IMR-90 (cell line): ENCODE data around the gene NR1H2. TPM values are rescaled to one million over a fixed set of nuclear protein-coding genes. Genes with fewer than 3 reads are reported as not detected.

ENCODE experiments used
- ATAC-seq: fragments of 200-7000 bp; cut with Tn5 transposase; 2 replicates; pipeline ENCODE4 v1.9.1; 2020; ENCODE audit warnings: low read depth, mild to moderate bottlenecking, moderate library complexity
- BruUV-seq: library from RNA; stranded (reverse); fragments of 400-500 nt; replicated peaks from 2 replicates; lab custom pipeline; 2021; lab: Mats Ljungman, UMichigan
- CTCF ChIA-PET: fragments of 300-600 bp; formaldehyde crosslinking; extraction: SDS; loops from one replicate; lab custom pipeline; 2021; ENCODE audit warnings: antibody characterized with exemption; lab: Yijun Ruan, JAX
- POLR2A ChIA-PET: fragments of 300-600 bp; sonication (Branson Sonifier 250); formaldehyde crosslinking; loops from one replicate; lab custom pipeline; 2022; ENCODE audit warnings: antibody characterized with exemption; ENCODE audit not compliant: unreplicated experiment; lab: Charles Lee
- DNase-seq: peaks from one replicate; pipeline ENCODE4 v3.0.0; 2013
- H2AFZ ChIP-seq: replicated peaks from 2 replicates; pipeline ENCODE3; 2013; ENCODE audit warnings: low read length, mild to moderate bottlenecking; ENCODE audit not compliant: poor library complexity
- H2AK5ac ChIP-seq: 2 replicates; pipeline ENCODE4 v1.6.1; 2013; ENCODE audit warnings: low read depth, low read length, inconsistent platforms
- H2AK9ac ChIP-seq: replicated peaks from 2 replicates; pipeline ENCODE3; 2013; ENCODE audit warnings: mild to moderate bottlenecking, low read depth, low read length, moderate library complexity; ENCODE audit not compliant: poor library complexity
- H2BK120ac ChIP-seq: 2 replicates; pipeline ENCODE4 v1.6.1; 2013; ENCODE audit warnings: low read depth, low read length, inconsistent platforms
- H2BK15ac ChIP-seq: 3 replicates; pipeline ENCODE4 v1.6.1; 2013; ENCODE audit warnings: low read depth, low read length, inconsistent platforms
- H2BK20ac ChIP-seq: 2 replicates; pipeline ENCODE4 v1.6.1; 2013; ENCODE audit warnings: low read depth, mild to moderate bottlenecking, inconsistent platforms, low read length, moderate library complexity
- H2BK5ac ChIP-seq: 2 replicates; pipeline ENCODE4 v1.6.1; 2013; ENCODE audit warnings: mild to moderate bottlenecking, low read depth, low read length, inconsistent platforms; ENCODE audit not compliant: poor library complexity, severe bottlenecking
- H3K14ac ChIP-seq: replicated peaks from 2 replicates; pipeline ENCODE4 v1.6.1; 2013; ENCODE audit warnings: low read depth, low read length, inconsistent platforms
- H3K18ac ChIP-seq: 2 replicates; pipeline ENCODE4 v1.6.1; 2013; ENCODE audit warnings: low read depth, low read length, control low read depth
- H3K23ac ChIP-seq: 2 replicates; pipeline ENCODE4 v1.6.1; 2013; ENCODE audit warnings: low read depth, low read length, inconsistent platforms
- H3K27ac ChIP-seq: 2 replicates; pipeline ENCODE4 v1.5.1; 2013; ENCODE audit warnings: mild to moderate bottlenecking, control low read depth, low read length; ENCODE audit not compliant: insufficient read depth
- H3K27me3 ChIP-seq: 2 replicates; pipeline ENCODE4 v1.6.1; 2013; ENCODE audit warnings: low read length; ENCODE audit not compliant: control insufficient read depth, insufficient read depth
- H3K36me3 ChIP-seq: 2 replicates; pipeline ENCODE4 v1.6.1; 2013; ENCODE audit warnings: low read length, mixed read lengths; ENCODE audit not compliant: control insufficient read depth, insufficient read depth
- H3K4ac ChIP-seq: 2 replicates; pipeline ENCODE4 v1.6.1; 2013; ENCODE audit warnings: low read depth, low read length, inconsistent platforms
- H3K4me1 ChIP-seq: 2 replicates; pipeline ENCODE4 v1.6.1; 2013; ENCODE audit warnings: low read length, mixed read lengths; ENCODE audit not compliant: control insufficient read depth, insufficient read depth
- H3K4me2 ChIP-seq: 2 replicates; pipeline ENCODE4 v1.6.1; 2013; ENCODE audit warnings: low read depth, mild to moderate bottlenecking, control low read depth, low read length, moderate library complexity
- H3K4me3 ChIP-seq: 2 replicates; pipeline ENCODE4 v1.5.1; 2013; ENCODE audit warnings: low read depth, mild to moderate bottlenecking, control low read depth, low read length, moderate library complexity; ENCODE audit not compliant: insufficient read depth
- H3K56ac ChIP-seq: 2 replicates; pipeline ENCODE4 v1.6.1; 2013; ENCODE audit warnings: low read length, inconsistent platforms; ENCODE audit not compliant: insufficient read depth; ENCODE audit errors: extremely low read depth
- H3K79me1 ChIP-seq, 2 experiments: 2 replicates each; pipeline ENCODE4 v1.6.1; 2013; ENCODE audit warnings: low read length in 2 of 2, inconsistent platforms in 1 of 2, low read depth in 1 of 2
- H3K9ac ChIP-seq: 2 replicates; pipeline ENCODE4 v1.6.1; 2013; ENCODE audit warnings: low read depth, low read length, control low read depth
- H3K9me1 ChIP-seq: 2 replicates; pipeline ENCODE4 v1.6.1; 2013; ENCODE audit warnings: low read length, inconsistent platforms; ENCODE audit not compliant: insufficient read depth
- H3K9me3 ChIP-seq: 2 replicates; pipeline ENCODE4 v1.6.1; 2013; ENCODE audit warnings: low read length; ENCODE audit not compliant: control insufficient read depth, insufficient read depth
- H4K20me1 ChIP-seq: 2 replicates; pipeline ENCODE4 v1.6.1; 2013; ENCODE audit warnings: low read length, inconsistent platforms; ENCODE audit not compliant: insufficient read depth
- H4K5ac ChIP-seq: 2 replicates; pipeline ENCODE4 v1.6.1; 2013; ENCODE audit warnings: mild to moderate bottlenecking, low read depth, low read length, control low read depth
- H4K8ac ChIP-seq, 2 experiments: 2 replicates each; pipeline ENCODE4 v1.6.1; 2013; ENCODE audit warnings: low read depth in 2 of 2, low read length in 2 of 2, control low read depth in 1 of 2, inconsistent platforms in 1 of 2
- H4K91ac ChIP-seq: 2 replicates; pipeline ENCODE4 v1.6.1; 2013; ENCODE audit warnings: low read depth, low read length, inconsistent platforms; ENCODE audit not compliant: insufficient read depth
- BHLHE40 ChIP-seq: fragments of 150-350 bp; IDR thresholded peaks from 2 replicates; pipeline ENCODE4 v1.6.1; 2016; ENCODE audit warnings: mild to moderate bottlenecking, low read depth, low read length
- CEBPB ChIP-seq: IDR thresholded peaks from 2 replicates; pipeline ENCODE4 v1.6.1; 2012; ENCODE audit warnings: low read depth, low read length, improper control_type of control experiment
- CHD1 ChIP-seq: IDR thresholded peaks from 2 replicates; pipeline ENCODE4 v1.6.1; 2012; ENCODE audit warnings: low read depth, low read length, improper control_type of control experiment
- ELK1 ChIP-seq: fragments of 150-350 bp; IDR thresholded peaks from 2 replicates; pipeline ENCODE4 v1.6.1; 2016; ENCODE audit warnings: low read depth, mild to moderate bottlenecking, low read length, moderate library complexity, borderline replicate concordance
- FOS ChIP-seq: fragments of 150-350 bp; IDR thresholded peaks from 2 replicates; pipeline ENCODE4 v1.6.1; 2016; ENCODE audit warnings: low read depth, low read length
- MAFK ChIP-seq: IDR thresholded peaks from 2 replicates; pipeline ENCODE4 v1.6.1; 2012; ENCODE audit warnings: low read depth, low read length, improper control_type of control experiment
- MAZ ChIP-seq: IDR thresholded peaks from 2 replicates; pipeline ENCODE4 v1.6.1; 2012; ENCODE audit warnings: low read depth, mild to moderate bottlenecking, low read length, improper control_type of control experiment, moderate library complexity, borderline replicate concordance
- MXI1 ChIP-seq: IDR thresholded peaks from 2 replicates; pipeline ENCODE4 v1.6.1; 2012; ENCODE audit warnings: low read depth, mild to moderate bottlenecking, low read length, moderate library complexity, borderline replicate concordance
- NFE2L2 ChIP-seq: fragments of 150-350 bp; IDR thresholded peaks from 2 replicates; pipeline ENCODE4 v1.6.1; 2016; ENCODE audit warnings: low read depth, mild to moderate bottlenecking, low read length
- RAD21 ChIP-seq: IDR thresholded peaks from 2 replicates; pipeline ENCODE4 v1.6.1; 2012; ENCODE audit warnings: low read length, improper control_type of control experiment
- RCOR1 ChIP-seq: IDR thresholded peaks from 2 replicates; pipeline ENCODE4 v1.6.1; 2012; ENCODE audit warnings: mild to moderate bottlenecking, low read length, improper control_type of control experiment; ENCODE audit not compliant: insufficient replicate concordance
- RFX5 ChIP-seq: IDR thresholded peaks from 2 replicates; pipeline ENCODE4 v1.8.0; 2012; ENCODE audit warnings: low read depth, mild to moderate bottlenecking, low read length, moderate library complexity
- SMC3 ChIP-seq: fragments of 150-350 bp; IDR thresholded peaks from 2 replicates; pipeline ENCODE4 v1.6.1; 2016; ENCODE audit warnings: low read depth, mild to moderate bottlenecking, antibody characterized with exemption, low read length, moderate library complexity
- USF2 ChIP-seq: fragments of 150-350 bp; IDR thresholded peaks from 2 replicates; pipeline ENCODE4 v1.6.1; 2017; ENCODE audit warnings: mild to moderate bottlenecking, antibody characterized with exemption, low read length, low read depth
- WGBS, 2 experiments: methylation state at CpG; one replicate each; pipeline versions ENCODE4 v1.1.5 to v1.1.7; 2013; ENCODE audit warnings: missing lambda C conversion rate in 2 of 2; ENCODE audit not compliant: insufficient read length in 1 of 2; ENCODE audit errors: extremely low coverage in 2 of 2; 5-methylcytosine and 5-hydroxymethylcytosine counted together
- dilution Hi-C: fragments of 300-500 bp; cut with HindIII; formaldehyde crosslinking; loops from one replicate; pipeline ENCODE4 v1.14.3; 2018; ENCODE audit warnings: low sequenced_read_pairs; ENCODE audit not compliant: unreplicated experiment
- in situ Hi-C: fragments of 300-500 bp; cut with MboI; formaldehyde crosslinking; loops from 3 replicates; pipeline ENCODE4 v1.14.3; 2019; ENCODE audit warnings: low sequenced_read_pairs, inconsistent platforms, mixed read lengths
- intact Hi-C: fragments of 100-400 bp; cut with micrococcal nuclease; formaldehyde crosslinking; loops from 2 replicates; pipeline ENCODE4 v1.10.0; 2022
- polyA plus RNA-seq, 3 experiments: library from polyadenylated mRNA; depleted of rRNA; stranded (reverse); fragments of >200 nt; gene quantifications; 2 replicates each; pipeline ENCODE4 v1.2.3, GENCODE V29; 2012; ENCODE audit warnings: low replicate concordance in 1 of 3
- total RNA-seq: library from RNA; depleted of rRNA; stranded (reverse); fragments of >200 nt; gene quantifications from 2 replicates; pipeline ENCODE4 v1.2.3, GENCODE V29; 2012
- TF ChIP-seq, protein P1 (sequence below): conservative IDR thresholded peaks from 2 replicates; pipeline ENCODE4 v1.5.1; 2012; ENCODE audit warnings: mild to moderate bottlenecking, low read depth, low read length, improper control_type of control experiment

The NR1H2 gene
- total and polyA plus RNA-seq, 2 of the 4 experiments (the other 2 are of a cell fraction) = 37.8 to 48.4 TPM

DNA sequence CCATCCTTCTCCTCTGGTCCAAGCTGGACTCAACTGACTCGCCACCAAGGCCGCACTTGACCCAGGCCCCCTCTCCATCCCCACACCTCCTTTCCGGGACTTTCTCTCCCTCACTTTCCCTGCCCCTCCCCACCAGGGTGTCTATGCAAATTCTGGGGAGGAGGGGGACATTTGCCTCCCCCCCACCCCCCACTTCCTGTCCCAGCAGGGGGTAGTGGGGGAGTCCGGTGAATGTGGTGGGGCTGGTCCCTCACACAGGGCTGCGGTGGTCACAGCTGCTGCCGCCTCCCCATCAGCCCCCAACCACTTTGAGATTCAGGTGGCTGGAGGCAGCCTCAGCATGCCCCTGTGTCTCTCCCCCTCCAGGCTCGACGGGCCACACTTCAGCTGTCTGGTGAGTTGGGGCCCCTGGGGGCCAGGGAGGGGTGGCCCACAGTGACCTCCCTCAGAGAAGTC is 43.4 kb downstream of the NR1H2 start:
- H3K23ac ChIP-seq = no peak overlapping the region
- H3K4me1 ChIP-seq = no peaks in the 10 kb centered on the region
- dilution Hi-C loops (no loop called here), in situ Hi-C loops (no loop called here), intact Hi-C loops (no loop called here)
- no peak overlapping the region for H3K27ac ChIP-seq
- H4K8ac ChIP-seq = no peak overlapping the region
- ATAC-seq = no peak
- H2AK5ac ChIP-seq = no peak overlapping the region
- POLR2A ChIA-PET = no interaction called here
- no peak overlapping the region for H2BK20ac ChIP-seq
- no peaks in the 10 kb centered on the region for H3K36me3 ChIP-seq
- no peak overlapping the region for H3K56ac ChIP-seq
- H3K9me3 ChIP-seq = no peaks in the 10 kb centered on the region
- H2AK9ac ChIP-seq = no peak overlapping the region
- WGBS, 2 experiments = no CpG with 5 or more reads among the region's 8 CpGs
- peaks cover 21% of the 10 kb centered on the region for H3K27me3 ChIP-seq
- H2BK15ac ChIP-seq = no peak overlapping the region
- H2AFZ ChIP-seq = no peak overlapping the region
- CTCF ChIA-PET = no interaction called here
- H3K9me1 ChIP-seq = no peaks in the 10 kb centered on the region
- no peak overlapping the region for H3K18ac ChIP-seq
- no peak overlapping the region for H3K4ac ChIP-seq
- no peak for DNase-seq
- H4K91ac ChIP-seq = no peak overlapping the region
- no peak overlapping the region for H2BK120ac ChIP-seq
- BruUV-seq = no TSS peak
- no peaks in the 10 kb centered on the region for H3K79me1 ChIP-seq
- H3K4me3 ChIP-seq = no peak overlapping the region
- H4K5ac ChIP-seq = no peak overlapping the region
- no peak overlapping the region for H3K4me2 ChIP-seq
- no peak overlapping the region for H3K14ac ChIP-seq
- H3K9ac ChIP-seq = no peak overlapping the region
- H4K20me1 ChIP-seq = no peaks in the 10 kb centered on the region
- TF ChIP-seq MXI1 (no peak), ELK1 (no peak), FOS (no peak), RAD21 (no peak), MAZ (no peak), RCOR1 (no peak), CEBPB (no peak), NFE2L2 (no peak), SMC3 (no peak), MAFK (no peak), BHLHE40 (no peak), USF2 (no peak), CHD1 (no peak), RFX5 (no peak)
- TF ChIP-seq, protein P1, sequence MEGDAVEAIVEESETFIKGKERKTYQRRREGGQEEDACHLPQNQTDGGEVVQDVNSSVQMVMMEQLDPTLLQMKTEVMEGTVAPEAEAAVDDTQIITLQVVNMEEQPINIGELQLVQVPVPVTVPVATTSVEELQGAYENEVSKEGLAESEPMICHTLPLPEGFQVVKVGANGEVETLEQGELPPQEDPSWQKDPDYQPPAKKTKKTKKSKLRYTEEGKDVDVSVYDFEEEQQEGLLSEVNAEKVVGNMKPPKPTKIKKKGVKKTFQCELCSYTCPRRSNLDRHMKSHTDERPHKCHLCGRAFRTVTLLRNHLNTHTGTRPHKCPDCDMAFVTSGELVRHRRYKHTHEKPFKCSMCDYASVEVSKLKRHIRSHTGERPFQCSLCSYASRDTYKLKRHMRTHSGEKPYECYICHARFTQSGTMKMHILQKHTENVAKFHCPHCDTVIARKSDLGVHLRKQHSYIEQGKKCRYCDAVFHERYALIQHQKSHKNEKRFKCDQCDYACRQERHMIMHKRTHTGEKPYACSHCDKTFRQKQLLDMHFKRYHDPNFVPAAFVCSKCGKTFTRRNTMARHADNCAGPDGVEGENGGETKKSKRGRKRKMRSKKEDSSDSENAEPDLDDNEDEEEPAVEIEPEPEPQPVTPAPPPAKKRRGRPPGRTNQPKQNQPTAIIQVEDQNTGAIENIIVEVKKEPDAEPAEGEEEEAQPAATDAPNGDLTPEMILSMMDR = no peak
- H2BK5ac ChIP-seq = no peak overlapping the region
